Neural crest cell (in vitro differentiated cells): ENCODE results near the gene AFDN. TPM values are rescaled to one million over a fixed set of nuclear protein-coding genes. Genes with fewer than 3 reads are reported as not detected.

Source experiments
- DNase-seq: peaks from one replicate; pipeline ENCODE4 v3.0.0; 2021; ENCODE audit warnings: low read depth, mixed read lengths, low spot score
- H3K27ac Mint-ChIP-seq: one replicate; pipeline ENCODE4 v1.8.0; 2021; ENCODE audit warnings: mild to moderate bottlenecking, mixed read lengths; ENCODE audit not compliant: unreplicated experiment
- H3K27me3 Mint-ChIP-seq: 2 replicates; pipeline ENCODE4 v1.8.0; 2021; ENCODE audit warnings: low read depth, mild to moderate bottlenecking, mixed read lengths
- H3K36me3 Mint-ChIP-seq: 2 replicates; pipeline ENCODE4 v1.8.0; 2021; ENCODE audit warnings: low read depth, mild to moderate bottlenecking, mixed read lengths
- H3K4me1 Mint-ChIP-seq: 2 replicates; pipeline ENCODE4 v1.8.0; 2021; ENCODE audit warnings: mixed read lengths
- H3K4me3 Mint-ChIP-seq: one replicate; pipeline ENCODE4 v1.8.0; 2021; ENCODE audit warnings: mild to moderate bottlenecking, mixed read lengths
- H3K9me3 Mint-ChIP-seq: 2 replicates; pipeline ENCODE4 v1.8.0; 2021; ENCODE audit warnings: mixed read lengths
- CTCF ChIP-seq: fragments of 200-600 bp; sonication (generic); conservative IDR thresholded peaks from 2 replicates; pipeline ENCODE4 v1.5.0; 2021; ENCODE audit warnings: antibody characterized with exemption, mild to moderate bottlenecking
- total RNA-seq: library from RNA; stranded (reverse); gene quantifications from 2 replicates; pipeline ENCODE4 v1.2.1, GENCODE V29; 2021

Gene AFDN
- total RNA-seq, 1 donor from 2014 or later: 143 TPM

DNA sequence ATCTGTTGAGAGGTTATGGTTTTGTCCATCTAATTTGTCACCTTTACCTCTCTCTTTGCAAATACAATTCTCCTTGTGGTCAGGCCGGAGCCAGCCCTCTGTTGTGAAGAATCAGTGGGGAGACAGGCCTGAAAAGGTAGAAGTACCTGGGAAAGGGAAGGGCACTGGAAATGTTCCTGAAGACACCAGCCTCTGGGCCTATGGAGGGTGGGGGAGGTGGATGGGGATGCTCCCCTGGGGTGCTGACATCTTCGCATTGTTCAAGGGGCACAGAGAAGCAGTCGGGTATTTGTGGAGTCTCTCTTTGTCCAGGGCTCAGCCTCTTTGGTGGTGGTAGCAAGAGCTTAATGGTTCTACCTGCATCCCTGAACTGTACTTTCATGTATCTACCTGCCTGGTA is 24.4 kb upstream of the AFDN start:
- Mint-ChIP-seq H3K4me1 (peaks cover 11% of the 10 kb centered on the region), H3K36me3 (no peaks in the 10 kb centered on the region), H3K27me3 (no peaks in the 10 kb centered on the region), H3K4me3 (no peak overlapping the region), H3K9me3 (no peaks in the 10 kb centered on the region), H3K27ac (no peak overlapping the region)
- DNase-seq: no peak
- TF ChIP-seq CTCF: no peak

DNA sequence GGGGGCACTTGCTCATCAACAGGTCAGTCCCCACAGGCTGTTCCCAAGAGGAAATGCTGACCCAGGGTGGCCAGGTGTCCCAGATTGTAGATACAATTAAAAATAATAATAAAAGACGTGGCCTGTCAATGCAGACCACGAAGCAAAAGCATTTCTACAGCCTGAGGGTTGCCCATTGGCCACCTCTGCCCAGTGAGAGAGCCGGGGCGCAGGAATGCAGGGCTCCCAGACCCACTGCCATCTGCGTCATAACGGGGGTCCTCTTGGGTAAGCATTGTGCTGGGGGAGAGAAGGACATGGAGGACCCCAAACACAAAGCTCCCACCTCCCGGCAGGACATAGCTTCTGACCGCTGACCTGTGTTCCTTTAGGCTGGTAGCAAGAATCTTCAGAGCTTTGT is 22.9 kb upstream of the AFDN start:
- H3K4me3 Mint-ChIP-seq: no peak overlapping the region
- peaks cover 6% of the 10 kb centered on the region for H3K4me1 Mint-ChIP-seq
- H3K9me3 Mint-ChIP-seq: no peaks in the 10 kb centered on the region
- no peaks in the 10 kb centered on the region for H3K36me3 Mint-ChIP-seq
- no peak for TF ChIP-seq CTCF
- no peak for DNase-seq
- no peak overlapping the region for H3K27ac Mint-ChIP-seq
- no peaks in the 10 kb centered on the region for H3K27me3 Mint-ChIP-seq

GRCh38 chr6:167804281-167805013 is 22.3 kb upstream of the AFDN start:
- DNase-seq: no peak
- Mint-ChIP-seq H3K4me3 (no peak overlapping the region), H3K4me1 (peaks cover 4% of the 10 kb centered on the region), H3K36me3 (no peaks in the 10 kb centered on the region), H3K27ac (no peak overlapping the region), H3K27me3 (no peaks in the 10 kb centered on the region), H3K9me3 (no peaks in the 10 kb centered on the region)
- TF ChIP-seq CTCF: no peak

- Mint-ChIP-seq H3K27ac (no peak overlapping the region), H3K4me1 (no peaks in the 10 kb centered on the region), H3K9me3 (no peaks in the 10 kb centered on the region), H3K36me3 (no peaks in the 10 kb centered on the region), H3K27me3 (no peaks in the 10 kb centered on the region), H3K4me3 (no peak overlapping the region)
- DNase-seq: no peak
- no peak for TF ChIP-seq CTCF
Measured at GRCh38 chr6:167805349-167806060, 21.2 kb upstream of the AFDN start.

- Mint-ChIP-seq H3K4me3 (no peak overlapping the region), H3K27me3 (peaks cover 2% of the 10 kb centered on the region), H3K27ac (no peak overlapping the region), H3K4me1 (no peaks in the 10 kb centered on the region), H3K36me3 (no peaks in the 10 kb centered on the region), H3K9me3 (peaks cover 2% of the 10 kb centered on the region)
- TF ChIP-seq CTCF: no peak
- DNase-seq: no peak
Measured at GRCh38 chr6:167806061-167806700, 20.5 kb upstream of the AFDN start.
